Activated T-helper 1 cell treated with anti-CD3 and anti-CD28 coated beads, Interleukin-2, amount 50 U/mL, for 16 hours (primary cell): Measurements from ENCODE around the gene RNF213.

Source experiments
- DNase-seq, 2 donors: peaks; one replicate each; pipeline ENCODE4 v3.0.0-alpha.2; 2020; ENCODE audit warnings: low read depth in 1 of 2, low spot score in 1 of 2

Gene RNF213

GRCh38 chr17:80429356-80430275, 169.0 kb downstream of the RNF213 start:
- no peak for DNase-seq

GRCh38 chr17:80430446-80431245, 170.0 kb downstream of the RNF213 start:
- no peak for DNase-seq

GRCh38 chr17:80431246-80432195, 170.9 kb downstream of the RNF213 start:
- no peak for DNase-seq

- DNase-seq: no peak
Observed at GRCh38 chr17:80432350-80432955, 171.8 kb downstream of the RNF213 start.

- no peak for DNase-seq
Observed at GRCh38 chr17:80432961-80433550, 172.4 kb downstream of the RNF213 start.

GRCh38 chr17:80433916-80434666, 173.4 kb downstream of the RNF213 start:
- no peak for DNase-seq

- DNase-seq: no peak
Observed at GRCh38 chr17:80437532-80437931, 176.9 kb downstream of the RNF213 start.

- no peak for DNase-seq
Observed at GRCh38 chr17:80438806-80439205, 178.2 kb downstream of the RNF213 start.

- DNase-seq: no peak
Observed at GRCh38 chr17:80439499-80439898, 178.8 kb downstream of the RNF213 start.

- peak; percentile 16 to 22 for DNase-seq
Observed at GRCh38 chr17:80441133-80441578, 180.5 kb downstream of the RNF213 start.

- no peak for DNase-seq
Observed at GRCh38 chr17:80441598-80442322, 181.1 kb downstream of the RNF213 start.

- DNase-seq: no peak
Observed at GRCh38 chr17:80442323-80442659, 181.6 kb downstream of the RNF213 start.

GRCh38 chr17:80442764-80443163, 182.1 kb downstream of the RNF213 start:
- DNase-seq: no peak

GRCh38 chr17:80443498-80443897, 182.8 kb downstream of the RNF213 start:
- no peak for DNase-seq

GRCh38 chr17:80443916-80444643, 183.4 kb downstream of the RNF213 start:
- DNase-seq: no peak

GRCh38 chr17:80444644-80444979, 184.0 kb downstream of the RNF213 start:
- DNase-seq: no peak

GRCh38 chr17:80445007-80445725, 184.5 kb downstream of the RNF213 start:
- DNase-seq: no peak

- DNase-seq: no peak
Observed at GRCh38 chr17:80445726-80446110, 185.1 kb downstream of the RNF213 start.
